Left lung (tissue), 10 donors: ENCODE results near the gene MFSD6L. TPM values are rescaled to one million over a fixed set of nuclear protein-coding genes. Genes with fewer than 3 reads are reported as not detected.
A peak's percentile ranks its signal among the peaks of the same experiment; 100 is the strongest.

Experiments
- ATAC-seq: fragments of 200-7000 bp; cut with Tn5 transposase; one replicate; pipeline ENCODE4 v1.9.1; 2020; ENCODE audit warnings: moderate library complexity
- DNase-seq, 4 donors: peaks; one replicate each; pipeline ENCODE4 v3.0.0-alpha.2; 2013 to 2020
- H3K27ac ChIP-seq, 2 donors: fragments of 200-600 bp; sonication (generic) in 1 of 2; one replicate each; pipeline versions ENCODE4 v1.5.0 to v1.8.0; 2020 to 2021
- H3K27me3 ChIP-seq, 2 donors: fragments of 200-600 bp; sonication (generic) in 1 of 2; one replicate each; pipeline versions ENCODE4 v1.5.0 to v1.8.0; 2020 to 2021
- H3K36me3 ChIP-seq, 2 donors: fragments of 200-600 bp; sonication (generic) in 1 of 2; one replicate each; pipeline versions ENCODE4 v1.5.0 to v1.8.0; 2020 to 2021
- H3K4me1 ChIP-seq, 2 donors: fragments of 200-600 bp; one replicate each; pipeline ENCODE4 v1.8.0; 2021
- H3K4me3 ChIP-seq, 2 donors: fragments of 200-600 bp; sonication (generic) in 1 of 2; one replicate each; pipeline versions ENCODE4 v1.5.0 to v1.8.0; 2020 to 2021; ENCODE audit warnings: mild to moderate bottlenecking in 1 of 2
- H3K9me3 ChIP-seq, 2 donors: fragments of 200-600 bp; sonication (generic) in 1 of 2; one replicate each; pipeline versions ENCODE4 v1.5.0 to v1.8.0; 2020 to 2021
- intact Hi-C, 2 donors: fragments of 100-400 bp; cut with DNase I; formaldehyde crosslinking; loops; one replicate each; pipeline versions ENCODE4 v1.11.2 to v1.14.2; 2022
- polyA plus RNA-seq, 6 donors: library from polyadenylated mRNA; unstranded; fragments of 120-200 nt; gene quantifications; one replicate each; pipeline ENCODE4 v1.2.1, GENCODE V29; 2013; ENCODE audit not compliant: insufficient read length in 6 of 6
- total RNA-seq, 2 donors: library from RNA; stranded (reverse); fragmentation: NEBNext Ultra II Directional; extraction: Animal tissue kit (Norgen Biotek cat#: 25700); gene quantifications; one replicate each; pipeline ENCODE4 v1.2.1, GENCODE V29; 2021
- TF ChIP-seq, protein P1 (sequence below), 2 donors: fragments of 200-600 bp; sonication (generic) in 1 of 2; IDR thresholded peaks; one replicate each; pipeline versions ENCODE4 v1.5.0 to v1.8.0; 2021; ENCODE audit warnings: antibody characterized with exemption in 2 of 2
- donor health status: DM: no; HTN: yes; CAD: no.
- donor health status: DM: no; HTN: no; CAD: no.

MFSD6L gene
- total and polyA plus RNA-seq, 8 donors, result 0.30 to 1.6 (median 0.65) TPM

DNA sequence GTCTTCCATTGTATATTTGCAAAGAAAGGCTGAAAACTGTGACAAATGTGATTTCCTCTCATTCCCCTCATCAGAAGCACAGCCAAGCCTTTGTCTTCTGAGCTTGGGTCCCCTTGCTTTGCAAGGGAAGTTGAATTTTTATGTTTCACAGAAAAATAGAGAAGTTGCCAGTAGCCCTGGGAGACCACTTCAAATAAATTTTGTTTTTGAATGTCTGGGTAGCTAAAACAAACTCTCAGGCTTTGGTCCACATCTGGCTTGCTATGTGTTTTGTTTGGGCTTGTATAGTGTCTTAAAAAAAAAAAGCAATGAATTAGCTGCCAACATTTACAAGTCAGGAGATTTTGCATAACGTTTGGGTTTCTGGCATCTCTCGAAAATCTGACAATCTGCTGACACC is 44.2 kb upstream of the MFSD6L start:
- no peaks in the 10 kb centered on the region for H3K36me3 ChIP-seq
- intact Hi-C loops, result no loop called here
- H3K4me1 ChIP-seq, result no peaks in the 10 kb centered on the region
- H3K27ac ChIP-seq, result no peak overlapping the region
- H3K27me3 ChIP-seq, result peaks cover 0 to 11% of the 10 kb centered on the region in 2 donors
- ATAC-seq, result no peak
- no peaks in the 10 kb centered on the region for H3K9me3 ChIP-seq
- H3K4me3 ChIP-seq, result no peak overlapping the region
- DNase-seq, result no peak
- TF ChIP-seq, protein P1, sequence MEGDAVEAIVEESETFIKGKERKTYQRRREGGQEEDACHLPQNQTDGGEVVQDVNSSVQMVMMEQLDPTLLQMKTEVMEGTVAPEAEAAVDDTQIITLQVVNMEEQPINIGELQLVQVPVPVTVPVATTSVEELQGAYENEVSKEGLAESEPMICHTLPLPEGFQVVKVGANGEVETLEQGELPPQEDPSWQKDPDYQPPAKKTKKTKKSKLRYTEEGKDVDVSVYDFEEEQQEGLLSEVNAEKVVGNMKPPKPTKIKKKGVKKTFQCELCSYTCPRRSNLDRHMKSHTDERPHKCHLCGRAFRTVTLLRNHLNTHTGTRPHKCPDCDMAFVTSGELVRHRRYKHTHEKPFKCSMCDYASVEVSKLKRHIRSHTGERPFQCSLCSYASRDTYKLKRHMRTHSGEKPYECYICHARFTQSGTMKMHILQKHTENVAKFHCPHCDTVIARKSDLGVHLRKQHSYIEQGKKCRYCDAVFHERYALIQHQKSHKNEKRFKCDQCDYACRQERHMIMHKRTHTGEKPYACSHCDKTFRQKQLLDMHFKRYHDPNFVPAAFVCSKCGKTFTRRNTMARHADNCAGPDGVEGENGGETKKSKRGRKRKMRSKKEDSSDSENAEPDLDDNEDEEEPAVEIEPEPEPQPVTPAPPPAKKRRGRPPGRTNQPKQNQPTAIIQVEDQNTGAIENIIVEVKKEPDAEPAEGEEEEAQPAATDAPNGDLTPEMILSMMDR (IDR thresholded peaks at IDR 0.05), result no peak

- Histone ChIP-seq H3K4me3 (no peak overlapping the region), H3K9me3 (no peaks in the 10 kb centered on the region), H3K27me3 (peaks cover 0 to 25% of the 10 kb centered on the region in 2 donors), H3K4me1 (no peaks in the 10 kb centered on the region), H3K36me3 (no peaks in the 10 kb centered on the region), H3K27ac (no peak overlapping the region)
- TF ChIP-seq, protein P1 (IDR thresholded peaks at IDR 0.05), result no peak
- DNase-seq (no peak), ATAC-seq (no peak)
- intact Hi-C loops, result no loop called here
Observed at GRCh38 chr17:8841844-8842243, 42.7 kb upstream of the MFSD6L start.

- H3K4me3 ChIP-seq, result no peak overlapping the region
- no peaks in the 10 kb centered on the region for H3K36me3 ChIP-seq
- DNase-seq (no peak), ATAC-seq (no peak)
- H3K4me1 ChIP-seq, result no peaks in the 10 kb centered on the region
- intact Hi-C loops, result no loop called here
- no peaks in the 10 kb centered on the region for H3K9me3 ChIP-seq
- no peak overlapping the region for H3K27ac ChIP-seq
- TF ChIP-seq, protein P1 (IDR thresholded peaks at IDR 0.05), result no peak
- H3K27me3 ChIP-seq, result peaks cover 0 to 48% of the 10 kb centered on the region in 2 donors
Observed at GRCh38 chr17:8839410-8839935, 40.3 kb upstream of the MFSD6L start.

- H3K4me1 ChIP-seq, result no peaks in the 10 kb centered on the region
- no peaks in the 10 kb centered on the region for H3K36me3 ChIP-seq
- peaks cover 0 to 54% of the 10 kb centered on the region in 2 donors for H3K27me3 ChIP-seq
- H3K9me3 ChIP-seq, result no peaks in the 10 kb centered on the region
- H3K4me3 ChIP-seq, result no peak overlapping the region
- DNase-seq (no peak), ATAC-seq (no peak)
- no peak overlapping the region for H3K27ac ChIP-seq
- intact Hi-C loops, result no loop called here
- TF ChIP-seq, protein P1 (IDR thresholded peaks at IDR 0.05), result no peak
Observed at GRCh38 chr17:8838551-8839095, 39.5 kb upstream of the MFSD6L start.

DNA sequence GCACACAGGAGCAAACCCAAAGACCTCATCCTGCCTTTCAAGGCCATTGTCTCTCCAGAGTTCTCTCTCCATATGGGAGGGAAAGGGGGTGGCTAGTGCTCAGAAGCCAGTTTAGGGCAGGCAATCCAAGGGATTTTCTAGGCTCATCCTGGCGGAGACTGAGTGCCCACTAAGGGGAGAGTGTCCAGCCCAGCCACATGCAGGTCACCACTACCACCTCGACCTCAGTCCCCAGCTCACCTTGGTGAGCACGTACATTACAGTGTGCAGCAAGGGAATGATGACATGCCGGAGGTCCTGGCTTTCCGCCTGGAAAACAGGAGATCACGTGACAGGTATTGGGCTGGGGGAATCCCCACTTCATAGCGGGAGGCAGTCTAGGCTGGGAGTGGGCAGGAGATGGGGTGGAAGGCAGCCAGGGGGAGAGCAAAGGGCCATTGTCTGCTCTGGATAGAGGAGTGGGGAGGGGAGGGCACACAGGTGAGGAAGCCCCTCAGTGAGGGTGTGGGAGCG is 38.5 kb upstream of the MFSD6L start:
- Histone ChIP-seq H3K27ac (no peak overlapping the region), H3K9me3 (no peaks in the 10 kb centered on the region), H3K36me3 (no peaks in the 10 kb centered on the region), H3K4me1 (no peaks in the 10 kb centered on the region), H3K27me3 (peaks cover 0 to 64% of the 10 kb centered on the region in 2 donors), H3K4me3 (no peak overlapping the region)
- intact Hi-C loops, result no loop called here
- TF ChIP-seq, protein P1 (IDR thresholded peaks at IDR 0.05), result no peak
- DNase-seq (peak in 1 of 4 donors; percentile 21), ATAC-seq (no peak)
